ENCODE data around the gene APOD.
"Not testable (repeated sequence)": the region's sequence is repeated elsewhere in the genome, so short reads cannot be mapped to it uniquely, and the experiment has no call there.

APOD gene

DNA sequence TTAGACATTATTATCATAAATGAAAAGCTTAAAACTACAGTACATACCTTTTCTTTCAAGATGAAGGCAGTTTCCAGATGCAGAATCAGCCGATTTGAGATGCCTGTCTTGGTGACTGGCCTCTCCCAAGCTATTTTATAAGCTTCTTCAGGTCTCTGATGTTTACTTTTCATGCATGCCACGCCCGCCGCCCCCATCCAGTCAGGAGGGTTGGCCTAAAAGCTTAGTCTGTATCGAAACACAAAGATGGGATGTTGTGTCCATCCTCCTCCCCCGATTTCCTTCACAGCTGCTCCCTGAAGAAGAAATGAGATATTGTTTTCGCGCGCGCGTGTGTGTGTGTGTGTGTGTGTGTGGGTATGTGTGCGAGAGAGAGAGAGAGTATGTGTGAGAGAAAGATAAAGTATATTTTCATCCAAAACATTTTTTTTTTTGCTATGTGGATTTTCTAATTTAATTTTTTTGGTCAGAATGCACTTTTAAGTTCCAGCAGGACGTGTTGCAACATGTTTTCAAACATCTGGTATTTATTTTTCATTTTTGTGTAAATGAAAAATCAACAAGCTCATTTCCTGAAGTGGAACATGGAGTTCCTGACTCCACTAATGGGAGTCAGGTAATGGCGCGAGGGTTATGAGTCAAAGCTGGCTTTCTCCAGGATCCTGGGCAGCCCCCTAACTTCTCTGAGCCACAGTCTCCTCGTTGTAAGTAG is at the start of gene APOD:
Gene APOD, minus strand, starts transcription at position 110 of the 712 bp plus-strand sequence. CDS start 4,479 bp downstream, outside the sequence.
- FAIRE-seq, result no peak
- no peak for DNase-seq (ENCODE audit: low spot score)

DNA sequence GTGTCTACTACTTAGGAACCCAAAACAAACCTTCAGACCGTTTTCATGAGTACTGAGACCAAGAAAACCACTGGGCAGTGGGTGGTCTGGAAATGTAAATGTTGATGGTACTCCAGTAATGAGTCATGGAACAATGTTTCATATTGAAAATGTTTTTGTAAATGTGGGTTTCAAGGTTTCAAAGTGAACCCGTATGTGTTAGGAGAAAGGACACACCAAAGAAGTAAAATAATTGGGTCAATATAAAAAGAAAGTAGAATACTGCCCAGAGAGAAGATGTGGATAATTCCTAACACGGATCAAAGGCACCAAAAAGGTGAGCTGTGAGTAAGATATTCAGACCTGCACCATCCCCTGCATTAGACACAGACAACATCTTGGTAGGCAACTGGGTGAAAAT is 49.6 kb upstream of the APOD start:
- not testable (repeated sequence) for FAIRE-seq; DNase-seq (ENCODE audit: low spot score)

- not testable (repeated sequence) for DNase-seq (ENCODE audit: low spot score); FAIRE-seq
Measured at GRCh38 chr3:195632501-195633185, 48.9 kb upstream of the APOD start.

DNA sequence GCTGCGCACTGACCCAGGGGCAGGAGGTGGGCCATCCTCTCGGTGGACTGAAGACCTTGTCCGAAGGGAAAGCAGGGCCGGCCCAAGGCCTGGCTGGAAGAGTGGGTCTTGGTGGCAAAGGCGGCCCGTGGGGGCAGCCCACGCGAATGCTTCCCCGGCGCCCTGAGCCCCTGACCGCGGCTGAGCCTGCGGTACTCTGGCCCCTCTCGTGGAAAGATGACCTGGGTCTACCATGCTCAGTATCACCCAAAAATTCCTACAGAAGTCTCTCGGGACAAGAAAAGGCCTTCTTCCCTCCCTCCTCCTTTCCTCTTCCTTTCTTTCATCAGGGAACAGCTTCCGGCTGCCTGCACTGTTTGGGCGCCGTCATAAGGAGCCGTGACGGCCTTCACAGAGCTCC is 48.3 kb upstream of the APOD start:
- not testable (repeated sequence) for DNase-seq (ENCODE audit: low spot score); FAIRE-seq

- FAIRE-seq, result not testable (repeated sequence)
Measured at GRCh38 chr3:195630938-195631495, 47.3 kb upstream of the APOD start.

GRCh38 chr3:195630086-195630917 is 46.6 kb upstream of the APOD start:
- not testable (repeated sequence) for FAIRE-seq; DNase-seq (ENCODE audit: low spot score)

More at GRCh38 chr3:195630938-195631495, 47.3 kb upstream of the APOD start:
- DNase-seq (ENCODE audit: low spot score), result not testable (repeated sequence)

- not testable (repeated sequence) for DNase-seq (ENCODE audit: low spot score); FAIRE-seq
Measured at GRCh38 chr3:195629682-195630081, 45.9 kb upstream of the APOD start.

GRCh38 chr3:195628386-195628920 is 44.7 kb upstream of the APOD start:
- not testable (repeated sequence) for FAIRE-seq; DNase-seq (ENCODE audit: low spot score)

GRCh38 chr3:195627515-195628385 is 44.0 kb upstream of the APOD start:
- not testable (repeated sequence) for DNase-seq (ENCODE audit: low spot score); FAIRE-seq

DNA sequence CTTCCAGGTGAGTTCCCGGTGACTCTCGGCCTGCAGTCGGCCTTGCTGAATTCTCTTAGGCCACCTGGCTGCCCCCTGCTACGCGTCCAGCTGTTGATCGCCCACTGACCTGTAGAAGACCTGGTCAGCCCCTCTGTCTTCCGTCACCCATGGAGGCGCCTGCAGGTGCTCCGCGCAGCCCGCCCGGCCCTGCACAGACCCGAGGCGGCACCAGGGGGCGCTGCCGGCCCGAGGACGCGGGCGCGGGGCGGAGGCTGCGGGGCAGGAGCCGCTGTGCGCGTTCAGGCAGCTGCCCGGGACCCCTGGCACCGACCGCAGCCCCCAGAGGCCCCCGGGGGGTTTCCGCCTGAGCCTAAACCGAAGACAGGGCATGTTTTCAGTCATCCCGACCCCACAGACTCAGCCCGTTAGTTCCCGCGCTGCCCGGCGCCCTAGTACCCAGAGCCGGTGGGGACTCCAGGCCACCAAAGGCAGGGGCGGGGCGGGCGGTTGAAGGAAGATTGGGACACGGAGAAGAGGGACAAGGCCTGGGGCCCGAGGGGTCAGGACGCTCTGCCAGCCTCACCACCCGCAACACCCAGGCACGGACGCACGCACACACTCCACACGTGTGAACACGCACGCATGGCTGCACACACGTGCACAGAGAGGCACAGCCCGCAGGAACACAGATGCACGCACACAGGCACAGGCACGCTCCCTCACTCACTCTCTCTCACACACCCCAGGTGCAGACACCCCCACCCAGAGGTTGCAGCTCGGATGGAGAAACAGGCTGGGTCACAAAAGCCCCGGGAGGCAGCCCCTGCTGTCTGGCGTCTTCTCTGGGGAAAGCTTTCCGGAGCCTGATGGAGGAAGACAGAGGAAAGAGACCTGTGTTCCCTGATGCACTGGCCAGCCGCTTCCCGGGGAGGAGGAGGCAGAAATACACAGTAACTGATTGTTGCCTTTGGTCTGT is 41.1 kb upstream of the APOD start:
- not testable (repeated sequence) for DNase-seq (ENCODE audit: low spot score); FAIRE-seq

GRCh38 chr3:195624171-195624570 is 40.4 kb upstream of the APOD start:
- DNase-seq (ENCODE audit: low spot score); FAIRE-seq: not testable (repeated sequence)

GRCh38 chr3:195623217-195623965 is 39.7 kb upstream of the APOD start:
- FAIRE-seq; DNase-seq (ENCODE audit: low spot score): not testable (repeated sequence)

GRCh38 chr3:195622523-195623170 is 38.9 kb upstream of the APOD start:
- not testable (repeated sequence) for DNase-seq (ENCODE audit: low spot score); FAIRE-seq

- FAIRE-seq; DNase-seq (ENCODE audit: low spot score): not testable (repeated sequence)
Measured at GRCh38 chr3:195622012-195622411, 38.3 kb upstream of the APOD start.

DNA sequence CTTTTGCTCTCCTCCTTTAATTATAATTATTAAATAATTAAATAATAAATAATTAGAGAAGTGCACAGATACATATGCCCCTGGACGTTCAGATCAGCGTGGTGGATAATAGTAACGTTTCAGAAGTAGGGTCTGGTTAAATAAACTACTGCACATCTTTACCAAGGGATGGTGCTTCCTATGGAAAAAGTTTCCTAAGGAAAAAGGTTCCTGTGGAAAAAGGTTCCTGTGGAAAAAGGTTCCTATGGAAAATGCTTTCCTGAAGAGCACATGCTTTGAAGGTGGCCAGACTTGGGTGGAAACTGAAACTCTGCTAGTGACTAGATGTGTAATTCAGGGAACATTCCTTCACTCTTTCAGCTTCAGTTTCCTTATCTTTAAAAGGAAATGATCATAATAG is 37.4 kb upstream of the APOD start:
- FAIRE-seq; DNase-seq (ENCODE audit: low spot score): not testable (repeated sequence)

DNA sequence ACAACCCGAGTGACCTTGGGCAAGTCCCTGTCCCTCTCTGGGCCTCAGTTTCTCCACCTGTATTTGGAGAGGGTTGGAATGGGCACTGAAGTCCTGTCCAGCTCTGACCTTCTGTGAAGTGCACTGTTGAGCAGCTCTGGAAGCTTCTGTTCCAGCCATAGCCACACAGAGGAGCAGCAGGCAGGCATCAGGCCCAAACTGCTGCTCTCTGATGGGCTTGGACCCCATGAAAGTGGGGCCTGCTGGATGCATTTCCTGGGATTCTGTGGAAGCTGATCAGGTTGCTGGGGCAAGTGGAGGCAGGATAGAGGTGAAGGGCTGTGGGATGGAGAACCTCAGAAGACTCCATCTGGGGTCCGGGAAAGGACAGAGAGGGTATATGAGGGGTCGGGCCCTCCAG is 36.7 kb upstream of the APOD start:
- not testable (repeated sequence) for FAIRE-seq

More for the DNA sequence above, 36.7 kb upstream of the APOD start:
- not testable (repeated sequence) for DNase-seq (ENCODE audit: low spot score)
